ACC112 (cell line): ENCODE data around the gene SEPTIN5.
"Not testable (repeated sequence)": the region's sequence is repeated elsewhere in the genome, so short reads cannot be mapped to it uniquely, and the experiment has no call there.

Experiments
- H2AFZ ChIP-seq: fragments of 200-600 bp; sonication (generic); one replicate; pipeline ENCODE4 v1.6.0; 2017; ENCODE audit warnings: antibody characterized with exemption, low read length; ENCODE audit not compliant: unreplicated experiment
- H3K27ac ChIP-seq: fragments of 200-600 bp; sonication (generic); 2 replicates; pipeline ENCODE4 v1.5.1; 2014; ENCODE audit warnings: low read depth, mild to moderate bottlenecking, antibody characterized with exemption, low read length, moderate library complexity
- H3K27me3 ChIP-seq: fragments of 200-600 bp; sonication (generic); 2 replicates; pipeline ENCODE4 v1.6.1; 2014; ENCODE audit warnings: mild to moderate bottlenecking, antibody characterized with exemption, low read length, moderate library complexity, mixed read lengths; ENCODE audit not compliant: insufficient read depth
- H3K36me3 ChIP-seq: fragments of 200-600 bp; sonication (generic); 2 replicates; pipeline ENCODE4 v1.6.1; 2016; ENCODE audit warnings: mild to moderate bottlenecking, antibody characterized with exemption, low read length, moderate library complexity, mixed read lengths; ENCODE audit not compliant: insufficient read depth
- H3K4me1 ChIP-seq: fragments of 200-600 bp; sonication (generic); one replicate; pipeline ENCODE4 v1.6.1; 2016; ENCODE audit warnings: low read length, mixed read lengths; ENCODE audit not compliant: insufficient read depth, unreplicated experiment, control insufficient read depth
- H3K4me3 ChIP-seq: fragments of 200-600 bp; sonication (generic); 2 replicates; pipeline ENCODE4 v1.5.1; 2014; ENCODE audit warnings: mild to moderate bottlenecking, low read depth, low read length
- H3K79me2 ChIP-seq: fragments of 200-600 bp; sonication (generic); one replicate; pipeline ENCODE4 v1.6.0; 2016; ENCODE audit warnings: low read length; ENCODE audit not compliant: control insufficient read depth, unreplicated experiment, insufficient read depth

The SEPTIN5 gene

GRCh38 chr22:19722178-19722981 is 8.1 kb downstream of the SEPTIN5 start:
- H3K79me2 ChIP-seq = no peaks in the 10 kb centered on the region
- H3K27ac ChIP-seq = no peak overlapping the region
- H3K27me3 ChIP-seq = no peaks in the 10 kb centered on the region
- no peak overlapping the region for H3K4me3 ChIP-seq
- H2AFZ ChIP-seq = no peak overlapping the region
- H3K36me3 ChIP-seq = no peaks in the 10 kb centered on the region
- H3K4me1 ChIP-seq = no peaks in the 10 kb centered on the region

- Histone ChIP-seq H3K36me3 (no peaks in the 10 kb centered on the region), H3K27me3 (no peaks in the 10 kb centered on the region), H3K27ac (no peak overlapping the region), H3K4me3 (no peak overlapping the region), H2AFZ (no peak overlapping the region), H3K79me2 (no peaks in the 10 kb centered on the region), H3K4me1 (no peaks in the 10 kb centered on the region)
Measured at GRCh38 chr22:19722982-19723231, 8.6 kb downstream of the SEPTIN5 start.

GRCh38 chr22:19723232-19723982 is 9.1 kb downstream of the SEPTIN5 start, which contains the start of gene GP1BB:
Gene GP1BB (plus strand): TSS chr22:19723539. CDS start chr22:19723570, 31 bp downstream.
- H3K27ac ChIP-seq = no peak within 1 kb of the TSS

GRCh38 chr22:19723983-19724827 is 9.9 kb downstream of the SEPTIN5 start:
- Histone ChIP-seq H3K27ac (no peak overlapping the region), H3K27me3 (no peaks in the 10 kb centered on the region), H3K36me3 (no peaks in the 10 kb centered on the region), H3K79me2 (no peaks in the 10 kb centered on the region), H3K4me3 (no peak overlapping the region), H2AFZ (no peak overlapping the region), H3K4me1 (no peaks in the 10 kb centered on the region)

More at GRCh38 chr22:19723232-19723982, 9.1 kb downstream of the SEPTIN5 start, which contains the start of gene GP1BB:
- Histone ChIP-seq H3K36me3 (no peaks in the 10 kb centered on the region), H2AFZ (no peak within 1 kb of the TSS), H3K79me2 (no peaks in the 10 kb centered on the region), H3K4me1 (no peaks in the 10 kb centered on the region), H3K4me3 (no peak within 1 kb of the TSS), H3K27me3 (no peaks in the 10 kb centered on the region)

GRCh38 chr22:19724927-19725661 is 10.8 kb downstream of the SEPTIN5 start:
- H3K4me1 ChIP-seq = no peaks in the 10 kb centered on the region
- no peaks in the 10 kb centered on the region for H3K27me3 ChIP-seq
- H3K27ac ChIP-seq = no peak overlapping the region
- H3K36me3 ChIP-seq = no peaks in the 10 kb centered on the region
- no peak overlapping the region for H3K4me3 ChIP-seq
- H3K79me2 ChIP-seq = no peaks in the 10 kb centered on the region
- H2AFZ ChIP-seq = no peak overlapping the region

GRCh38 chr22:19726064-19726788 is 11.9 kb downstream of the SEPTIN5 start:
- not testable (repeated sequence) for H3K27me3 ChIP-seq, H3K4me3 ChIP-seq, H3K4me1 ChIP-seq, H2AFZ ChIP-seq, H3K27ac ChIP-seq, H3K79me2 ChIP-seq, H3K36me3 ChIP-seq

- Histone ChIP-seq H3K79me2 (no peaks in the 10 kb centered on the region), H2AFZ (no peak overlapping the region), H3K4me3 (no peak overlapping the region), H3K27ac (no peak overlapping the region), H3K27me3 (no peaks in the 10 kb centered on the region), H3K36me3 (no peaks in the 10 kb centered on the region), H3K4me1 (no peaks in the 10 kb centered on the region)
Measured at GRCh38 chr22:19727310-19728150, 13.2 kb downstream of the SEPTIN5 start.

GRCh38 chr22:19728271-19728670 is 14.0 kb downstream of the SEPTIN5 start:
- Histone ChIP-seq H3K36me3 (no peaks in the 10 kb centered on the region), H3K27me3 (no peaks in the 10 kb centered on the region), H3K4me1 (no peaks in the 10 kb centered on the region), H3K79me2 (no peaks in the 10 kb centered on the region), H3K27ac (no peak overlapping the region), H2AFZ (no peak overlapping the region), H3K4me3 (no peak overlapping the region)

GRCh38 chr22:19728836-19729235 is 14.5 kb downstream of the SEPTIN5 start:
- Histone ChIP-seq H3K4me1 (no peaks in the 10 kb centered on the region), H3K79me2 (no peaks in the 10 kb centered on the region), H3K4me3 (no peak overlapping the region), H3K36me3 (no peaks in the 10 kb centered on the region), H3K27ac (no peak overlapping the region), H3K27me3 (no peaks in the 10 kb centered on the region), H2AFZ (no peak overlapping the region)
